ENCODE results near the gene TMEM151B.

The TMEM151B gene

GRCh38 chr6:44234101-44235025 is 35.9 kb upstream of the TMEM151B start:
- no peak for TF ChIP-seq ZNF274 (IDR thresholded peaks at IDR 0.05; ENCODE audit: low read depth, low read length)
- TF ChIP-seq YY1 (IDR thresholded peaks at IDR 0.05; ENCODE audit: insufficient read depth, insufficient read length) = no peak
- TF ChIP-seq SUZ12 (IDR thresholded peaks at IDR 0.05; ENCODE audit: extremely low read depth, insufficient read depth, insufficient read length) = no peak

GRCh38 chr6:44235269-44235668 is 35.0 kb upstream of the TMEM151B start:
- H3K27me3 ChIP-seq (ENCODE audit: insufficient read depth, insufficient read length) = no peaks in the 10 kb centered on the region
- peak overlapping the region; percentile 50 for H3K9ac ChIP-seq (ENCODE audit: insufficient read length, low read depth)
- DNase-seq (ENCODE audit: low read depth, low spot score) = no peak
- H3K36me3 ChIP-seq (ENCODE audit: insufficient read depth, insufficient read length, low read length) = peaks cover 45% of the 10 kb centered on the region
- no peak overlapping the region for H3K4me3 ChIP-seq (ENCODE audit: insufficient read length, low read depth)
- no peak for TF ChIP-seq YY1 (IDR thresholded peaks at IDR 0.05; ENCODE audit: insufficient read depth, insufficient read length)
- no peak for TF ChIP-seq ZNF274 (IDR thresholded peaks at IDR 0.05; ENCODE audit: low read depth, low read length)
- no peak for TF ChIP-seq SUZ12 (IDR thresholded peaks at IDR 0.05; ENCODE audit: extremely low read depth, insufficient read depth, insufficient read length)
- H3K9me3 ChIP-seq (ENCODE audit: insufficient read depth, low read length) = no peaks in the 10 kb centered on the region
- peaks cover 10% of the 10 kb centered on the region for H3K4me1 ChIP-seq (ENCODE audit: insufficient read depth, insufficient read length)

More at GRCh38 chr6:44234101-44235025, 35.9 kb upstream of the TMEM151B start:
- no peaks in the 10 kb centered on the region for H3K27me3 ChIP-seq (ENCODE audit: insufficient read depth, insufficient read length)
- no peaks in the 10 kb centered on the region for H3K9me3 ChIP-seq (ENCODE audit: insufficient read depth, low read length)
- H3K4me3 ChIP-seq (ENCODE audit: insufficient read length, low read depth) = no peak overlapping the region
- H3K4me1 ChIP-seq (ENCODE audit: insufficient read depth, insufficient read length) = peaks cover 10% of the 10 kb centered on the region
- peaks cover 54% of the 10 kb centered on the region for H3K36me3 ChIP-seq (ENCODE audit: insufficient read depth, insufficient read length, low read length)
- H3K9ac ChIP-seq (ENCODE audit: insufficient read length, low read depth) = peak overlapping the region; percentile 50
- peak; percentile 66 for DNase-seq (ENCODE audit: low read depth, low spot score)

DNA sequence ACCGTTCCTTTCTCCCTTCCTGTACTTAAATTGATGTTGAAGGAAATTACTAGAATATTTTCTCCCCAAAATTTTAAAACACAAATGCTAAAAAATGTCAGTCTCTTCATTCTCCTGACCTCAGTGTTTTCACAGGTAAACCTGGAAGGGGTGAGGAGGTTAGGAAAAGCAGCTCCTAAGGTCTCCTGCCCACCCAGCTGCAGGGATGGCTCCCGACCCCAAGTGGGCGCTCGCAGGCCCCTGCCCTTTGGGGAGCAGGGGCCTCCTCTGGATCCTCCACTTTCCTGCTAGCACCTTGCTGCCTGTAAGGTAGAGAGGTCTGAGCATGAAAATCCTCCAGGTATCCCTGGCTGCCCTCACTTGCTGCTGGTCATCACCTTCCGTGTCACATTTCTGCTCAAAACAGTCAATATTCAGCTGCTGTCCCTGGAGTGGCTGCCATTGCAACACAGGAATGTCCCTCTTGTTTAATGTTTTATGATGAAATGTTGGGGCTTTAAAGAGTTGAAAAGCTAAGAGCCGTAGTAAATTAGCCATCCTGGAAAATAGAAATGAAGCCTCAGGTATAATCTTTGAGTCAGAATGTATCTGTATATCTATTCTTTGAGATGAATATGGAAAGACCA is 34.2 kb upstream of the TMEM151B start:
- Histone ChIP-seq H3K9ac (ENCODE audit: insufficient read length, low read depth) (no peak overlapping the region), H3K27me3 (ENCODE audit: insufficient read depth, insufficient read length) (no peaks in the 10 kb centered on the region), H3K4me1 (ENCODE audit: insufficient read depth, insufficient read length) (peaks cover 10% of the 10 kb centered on the region), H3K36me3 (ENCODE audit: insufficient read depth, insufficient read length, low read length) (peaks cover 39% of the 10 kb centered on the region), H3K4me3 (ENCODE audit: insufficient read length, low read depth) (no peak overlapping the region), H3K9me3 (ENCODE audit: insufficient read depth, low read length) (no peaks in the 10 kb centered on the region)
- no peak for TF ChIP-seq YY1 (IDR thresholded peaks at IDR 0.05; ENCODE audit: insufficient read depth, insufficient read length)
- TF ChIP-seq ZNF274 (IDR thresholded peaks at IDR 0.05; ENCODE audit: low read depth, low read length) = no peak
- no peak for TF ChIP-seq SUZ12 (IDR thresholded peaks at IDR 0.05; ENCODE audit: extremely low read depth, insufficient read depth, insufficient read length)
- no peak for DNase-seq (ENCODE audit: low read depth, low spot score)

DNA sequence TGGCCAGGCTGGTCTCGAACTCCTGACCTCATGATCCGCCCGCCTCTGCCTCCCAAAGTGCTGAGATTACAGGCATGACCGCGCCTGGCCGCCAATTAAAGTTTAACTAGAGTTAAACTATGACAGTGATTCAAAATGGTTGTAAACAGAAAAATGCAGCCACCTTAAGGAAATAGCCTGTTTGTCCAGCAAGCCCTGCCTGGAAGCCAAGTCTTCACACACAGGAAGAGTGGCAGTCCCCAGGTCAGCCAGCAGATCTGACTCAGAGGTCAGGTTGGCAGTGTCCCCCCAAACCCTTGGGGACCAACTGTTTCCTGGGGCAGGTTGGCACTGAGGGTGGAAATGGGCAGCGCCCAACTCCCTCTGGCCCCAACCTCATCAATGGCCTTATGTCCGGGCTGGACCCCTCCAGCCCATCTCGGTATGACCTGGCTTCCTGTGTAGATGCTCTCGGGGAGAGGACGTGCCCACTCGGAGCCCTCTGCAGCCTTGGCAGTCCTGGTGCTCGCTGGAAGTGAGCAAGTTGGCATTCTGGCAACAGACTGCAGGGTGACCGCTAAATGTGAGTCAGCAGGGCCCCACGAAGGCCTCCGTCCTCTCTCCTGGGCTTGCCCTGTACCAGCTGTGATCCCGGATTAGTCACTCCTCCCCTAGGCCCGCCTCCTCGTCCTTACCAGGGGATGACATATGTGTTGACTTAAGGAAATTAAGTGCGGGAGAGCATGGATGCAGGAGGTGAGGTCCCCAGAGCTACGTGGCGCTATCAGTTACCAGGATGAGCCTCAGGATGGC is 33.0 kb upstream of the TMEM151B start:
- TF ChIP-seq YY1 (IDR thresholded peaks at IDR 0.05; ENCODE audit: insufficient read depth, insufficient read length) = no peak
- TF ChIP-seq ZNF274 (IDR thresholded peaks at IDR 0.05; ENCODE audit: low read depth, low read length) = no peak
- TF ChIP-seq SUZ12 (IDR thresholded peaks at IDR 0.05; ENCODE audit: extremely low read depth, insufficient read depth, insufficient read length) = no peak
- H3K36me3 ChIP-seq (ENCODE audit: insufficient read depth, insufficient read length, low read length) = peaks cover 28% of the 10 kb centered on the region
- H3K9ac ChIP-seq (ENCODE audit: insufficient read length, low read depth) = no peak overlapping the region
- H3K4me3 ChIP-seq (ENCODE audit: insufficient read length, low read depth) = peak overlapping the region; percentile 37
- no peaks in the 10 kb centered on the region for H3K9me3 ChIP-seq (ENCODE audit: insufficient read depth, low read length)
- H3K4me1 ChIP-seq (ENCODE audit: insufficient read depth, insufficient read length) = peaks cover 10% of the 10 kb centered on the region
- DNase-seq (ENCODE audit: low read depth, low spot score) = peak; percentile 42
- H3K27me3 ChIP-seq (ENCODE audit: insufficient read depth, insufficient read length) = no peaks in the 10 kb centered on the region

DNA sequence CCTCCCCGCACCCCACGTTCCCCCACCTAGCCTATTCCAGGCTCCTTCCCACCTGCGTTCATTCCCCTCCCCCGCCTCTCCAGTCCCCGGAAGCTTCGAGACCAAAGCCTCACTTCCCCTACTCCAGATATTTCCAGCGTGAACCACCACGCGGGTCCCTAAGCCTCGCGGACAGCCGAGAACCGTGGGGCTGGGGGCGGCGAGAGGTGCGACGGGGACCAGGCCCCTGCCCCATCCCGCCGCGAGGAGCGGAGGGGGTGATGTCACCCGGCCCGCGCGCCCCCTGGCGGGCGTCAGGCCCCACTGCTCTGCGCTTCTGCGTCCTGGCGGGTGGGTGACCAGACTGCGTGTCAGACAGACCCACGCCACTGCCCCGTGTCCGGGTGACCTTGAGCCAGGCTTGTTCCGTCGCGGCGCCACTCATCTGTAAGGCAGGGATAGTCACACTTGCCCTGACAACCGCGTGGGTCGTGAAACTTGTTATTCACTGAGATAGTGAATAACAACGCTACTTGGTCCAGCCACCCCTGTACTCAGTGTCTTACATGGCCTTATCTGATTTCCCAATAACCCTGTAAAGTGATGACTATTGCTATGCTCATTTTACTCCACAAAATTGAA is 32.3 kb upstream of the TMEM151B start:
- TF ChIP-seq ZNF274 (IDR thresholded peaks at IDR 0.05; ENCODE audit: low read depth, low read length) (no peak), SUZ12 (IDR thresholded peaks at IDR 0.05; ENCODE audit: extremely low read depth, insufficient read depth, insufficient read length) (no peak), YY1 (IDR thresholded peaks at IDR 0.05; ENCODE audit: insufficient read depth, insufficient read length) (no peak)
- DNase-seq (ENCODE audit: low read depth, low spot score) = no peak

GRCh38 chr6:44238687-44239350 is 31.4 kb upstream of the TMEM151B start:
- Histone ChIP-seq H3K27me3 (ENCODE audit: insufficient read depth, insufficient read length) (no peaks in the 10 kb centered on the region), H3K36me3 (ENCODE audit: insufficient read depth, insufficient read length, low read length) (peaks cover 12% of the 10 kb centered on the region), H3K4me3 (ENCODE audit: insufficient read length, low read depth) (no peak overlapping the region), H3K9ac (ENCODE audit: insufficient read length, low read depth) (no peak overlapping the region), H3K9me3 (ENCODE audit: insufficient read depth, low read length) (no peaks in the 10 kb centered on the region), H3K4me1 (ENCODE audit: insufficient read depth, insufficient read length) (peaks cover 10% of the 10 kb centered on the region)
- TF ChIP-seq YY1 (IDR thresholded peaks at IDR 0.05; ENCODE audit: insufficient read depth, insufficient read length) = no peak
- TF ChIP-seq SUZ12 (IDR thresholded peaks at IDR 0.05; ENCODE audit: extremely low read depth, insufficient read depth, insufficient read length) = no peak
- TF ChIP-seq ZNF274 (IDR thresholded peaks at IDR 0.05; ENCODE audit: low read depth, low read length) = no peak
- DNase-seq (ENCODE audit: low read depth, low spot score) = no peak

More for the DNA sequence above, 32.3 kb upstream of the TMEM151B start:
- Histone ChIP-seq H3K4me1 (ENCODE audit: insufficient read depth, insufficient read length) (peaks cover 13% of the 10 kb centered on the region), H3K9ac (ENCODE audit: insufficient read length, low read depth) (peak overlapping the region; percentile 62), H3K27me3 (ENCODE audit: insufficient read depth, insufficient read length) (no peaks in the 10 kb centered on the region), H3K9me3 (ENCODE audit: insufficient read depth, low read length) (no peaks in the 10 kb centered on the region), H3K4me3 (ENCODE audit: insufficient read length, low read depth) (peak overlapping the region; percentile 37), H3K36me3 (ENCODE audit: insufficient read depth, insufficient read length, low read length) (peaks cover 21% of the 10 kb centered on the region)
